Loucy (cell line): ENCODE results near the gene CHMP4B.

Experiments
- EZH2phosphoT487 ChIP-seq: fragments of 200-600 bp; IDR thresholded peaks from 2 replicates; pipeline ENCODE4 v1.6.1; 2018; ENCODE audit warnings: antibody characterized with exemption, mild to moderate bottlenecking, moderate library complexity, borderline replicate concordance
- TF ChIP-seq, protein P1 (sequence below): fragments of 200-600 bp; sonication (generic); conservative IDR thresholded peaks from 2 replicates; pipeline ENCODE4 v1.5.1; 2014; ENCODE audit warnings: mild to moderate bottlenecking, antibody characterized with exemption, low read length

DNA sequence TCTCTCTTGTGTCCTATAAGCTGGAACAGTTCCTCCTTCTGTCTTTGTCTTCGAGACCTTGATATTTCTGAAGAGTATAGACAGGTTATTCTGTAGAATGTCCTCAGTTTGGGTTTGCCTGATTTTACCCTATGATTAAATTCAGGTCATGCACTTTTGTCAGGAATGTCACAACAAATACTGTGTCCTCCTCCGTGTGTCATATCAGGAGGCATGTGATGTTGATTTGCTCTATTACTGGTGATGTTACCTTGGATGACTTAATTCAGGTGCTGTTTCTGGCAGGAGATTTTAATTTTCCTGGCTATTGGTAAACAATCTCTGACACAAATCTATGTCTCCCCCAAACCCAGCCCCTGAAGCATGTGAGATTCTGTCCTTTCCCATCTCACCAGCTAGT, 33.3 kb upstream of the CHMP4B start:
- TF ChIP-seq, protein P1, sequence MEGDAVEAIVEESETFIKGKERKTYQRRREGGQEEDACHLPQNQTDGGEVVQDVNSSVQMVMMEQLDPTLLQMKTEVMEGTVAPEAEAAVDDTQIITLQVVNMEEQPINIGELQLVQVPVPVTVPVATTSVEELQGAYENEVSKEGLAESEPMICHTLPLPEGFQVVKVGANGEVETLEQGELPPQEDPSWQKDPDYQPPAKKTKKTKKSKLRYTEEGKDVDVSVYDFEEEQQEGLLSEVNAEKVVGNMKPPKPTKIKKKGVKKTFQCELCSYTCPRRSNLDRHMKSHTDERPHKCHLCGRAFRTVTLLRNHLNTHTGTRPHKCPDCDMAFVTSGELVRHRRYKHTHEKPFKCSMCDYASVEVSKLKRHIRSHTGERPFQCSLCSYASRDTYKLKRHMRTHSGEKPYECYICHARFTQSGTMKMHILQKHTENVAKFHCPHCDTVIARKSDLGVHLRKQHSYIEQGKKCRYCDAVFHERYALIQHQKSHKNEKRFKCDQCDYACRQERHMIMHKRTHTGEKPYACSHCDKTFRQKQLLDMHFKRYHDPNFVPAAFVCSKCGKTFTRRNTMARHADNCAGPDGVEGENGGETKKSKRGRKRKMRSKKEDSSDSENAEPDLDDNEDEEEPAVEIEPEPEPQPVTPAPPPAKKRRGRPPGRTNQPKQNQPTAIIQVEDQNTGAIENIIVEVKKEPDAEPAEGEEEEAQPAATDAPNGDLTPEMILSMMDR, result no peak
- TF ChIP-seq EZH2phosphoT487, result no peak
